HepG2 (cell line): Measurements from ENCODE around the gene CBX2.

Source experiments
- CTCF ChIP-seq: sonication (generic); formaldehyde crosslinking; IDR thresholded peaks from 2 replicates; pipeline ENCODE4 v1.5.0; 2020; ENCODE audit warnings: mild to moderate bottlenecking, missing genetic modification reagents, moderate library complexity
- ZNF510 ChIP-seq: sonication (generic); formaldehyde crosslinking; IDR thresholded peaks from 2 replicates; pipeline ENCODE4 v1.4.0; 2020; ENCODE audit warnings: low read depth, mild to moderate bottlenecking, missing genetic modification reagents

GRCh38 chr17:79815836-79816461 lies 38.0 kb downstream of the CBX2 start:
- TF ChIP-seq CTCF (CRISPR knock-in tag) (no peak), ZNF510 (CRISPR knock-in tag) (no peak)
